GM18526 (cell line): ENCODE measurements around the gene WNT8B.

Experiments
- POLR2A ChIP-seq: IDR thresholded peaks from 3 replicates; pipeline ENCODE4 v1.6.1; 2011; ENCODE audit not compliant: insufficient read length; ENCODE audit errors: extremely low read depth

Gene WNT8B

GRCh38 chr10:100524206-100524605 lies 61.4 kb downstream of the WNT8B start:
- no peak for TF ChIP-seq POLR2A

- TF ChIP-seq POLR2A, result no peak
Measured at GRCh38 chr10:100524638-100525037, 61.8 kb downstream of the WNT8B start.

- no peak for TF ChIP-seq POLR2A
Measured at GRCh38 chr10:100528123-100528886, 65.5 kb downstream of the WNT8B start.

- TF ChIP-seq POLR2A, result no peak
Measured at GRCh38 chr10:100528921-100529474, 66.2 kb downstream of the WNT8B start.

- TF ChIP-seq POLR2A, result peak; percentile 77
Measured at GRCh38 chr10:100529475-100530298, 66.9 kb downstream of the WNT8B start, which contains the start of gene NDUFB8. NDUFB8 (minus strand) TSS chr10:100529871; CDS start chr10:100529851, 20 bp downstream.

- no peak for TF ChIP-seq POLR2A
Measured at GRCh38 chr10:100531761-100532160, 69.0 kb downstream of the WNT8B start.
